Fibroblast of villous mesenchyme (primary cell): ENCODE results near the gene CAMK2N2. TPM values are rescaled to one million over a fixed set of nuclear protein-coding genes. Genes with fewer than 3 reads are reported as not detected.

ENCODE experiments used
- DNase-seq: peaks from one replicate; pipeline ENCODE4 v3.0.0-alpha.2; 2010; ENCODE audit warnings: low read depth
- H3K4me3 ChIP-seq: 2 replicates; pipeline ENCODE4 v1.5.1; 2011; ENCODE audit warnings: low read depth, mild to moderate bottlenecking, low read length
- CTCF ChIP-seq: IDR thresholded peaks from 2 replicates; pipeline ENCODE4 v1.5.1; 2012; ENCODE audit warnings: low read depth, mild to moderate bottlenecking, low read length; ENCODE audit not compliant: insufficient read depth
- total RNA-seq: library from RNA; depleted of rRNA; stranded (reverse); fragments of >200 nt; gene quantifications from 2 replicates; pipeline ENCODE4 v1.2.3, GENCODE V29; 2012

CAMK2N2 gene
- total RNA-seq = under 0.01 TPM in 1 of 2 replicates, not detected in the other

GRCh38 chr3:184261270-184261853 is at the start of gene CAMK2N2:
Gene CAMK2N2, minus strand, starts transcription at chr3:184261553. Its CDS starts 268 bp downstream, at chr3:184261285.
- TF ChIP-seq CTCF = no peak
- peak; percentile 47 for DNase-seq
- peak within 1 kb of the TSS; percentile 50 for H3K4me3 ChIP-seq

DNA sequence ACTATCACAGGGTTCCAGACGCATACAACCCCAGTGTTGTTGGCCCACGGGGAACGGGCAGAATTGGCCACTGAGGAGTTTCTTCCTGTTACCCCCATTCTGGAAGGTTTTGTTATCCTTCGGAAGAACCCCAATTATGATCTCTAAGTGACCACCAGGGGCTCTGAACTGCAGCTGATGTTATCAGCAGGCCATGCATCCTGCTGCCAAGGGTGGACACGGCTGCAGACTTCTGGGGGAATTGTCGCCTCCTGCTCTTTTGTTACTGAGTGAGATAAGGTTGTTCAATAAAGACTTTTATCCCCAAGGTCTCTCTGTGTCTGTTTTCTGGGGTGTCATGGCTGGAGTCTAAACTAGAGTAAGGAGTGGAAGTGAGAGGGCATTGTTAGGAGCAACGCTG is 47.4 kb upstream of the CAMK2N2 start:
- no peak overlapping the region for H3K4me3 ChIP-seq
- no peak for DNase-seq
- TF ChIP-seq CTCF = peak; percentile 8

DNA sequence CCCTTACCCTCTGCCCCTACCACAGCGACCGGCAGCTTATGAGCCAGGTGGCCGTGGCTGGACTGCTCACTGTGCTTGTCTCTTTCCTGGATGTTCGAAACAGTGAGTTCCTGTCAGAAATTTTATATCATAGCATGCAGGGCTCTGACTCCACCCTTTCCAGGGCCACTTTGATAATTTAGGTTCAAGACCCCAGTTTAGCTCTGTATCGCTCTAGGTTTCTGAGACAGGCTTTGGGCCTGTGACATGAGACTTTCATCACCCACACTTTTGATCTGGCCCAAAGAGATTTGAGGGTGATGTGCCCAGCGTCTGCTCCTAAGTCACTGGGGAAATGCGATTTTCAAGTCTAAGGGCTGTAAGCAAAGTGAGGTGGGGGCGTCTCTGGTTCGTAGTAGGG is 46.6 kb upstream of the CAMK2N2 start:
- no peak for TF ChIP-seq CTCF
- H3K4me3 ChIP-seq = no peak overlapping the region
- DNase-seq = no peak

DNA sequence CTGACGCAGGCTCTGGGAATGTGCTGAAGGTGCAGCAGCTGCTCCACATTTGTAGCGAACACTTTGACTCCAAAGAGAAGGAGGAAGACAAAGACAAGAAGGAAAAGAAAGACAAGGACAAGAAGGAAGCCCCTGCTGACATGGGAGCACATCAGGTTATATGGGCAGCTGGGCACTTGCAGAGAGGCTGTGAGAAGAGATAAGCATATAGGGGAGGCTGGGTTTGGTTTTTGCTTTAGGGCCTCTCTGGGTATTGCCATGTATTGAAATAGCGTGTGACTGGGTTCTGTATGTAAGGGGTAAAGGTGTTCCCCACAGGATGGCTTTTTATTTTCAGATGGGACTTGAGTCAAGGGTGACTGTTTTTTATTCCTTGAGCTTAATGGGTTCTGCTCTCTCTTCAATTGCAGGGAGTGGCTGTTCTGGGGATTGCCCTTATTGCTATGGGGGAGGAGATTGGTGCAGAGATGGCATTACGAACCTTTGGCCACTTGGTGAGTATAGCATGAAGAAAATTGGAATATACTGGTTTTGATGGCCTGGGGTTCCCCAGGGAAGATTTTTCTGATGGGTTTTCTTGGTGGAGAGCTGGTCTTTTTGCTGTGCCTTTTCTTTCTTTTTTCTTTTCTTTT is 45.1 kb upstream of the CAMK2N2 start:
- no peak for TF ChIP-seq CTCF
- no peak for DNase-seq
- no peak overlapping the region for H3K4me3 ChIP-seq

- peak; percentile 40 for TF ChIP-seq CTCF
- no peak overlapping the region for H3K4me3 ChIP-seq
- no peak for DNase-seq
Measured at GRCh38 chr3:184305577-184305976, 44.2 kb upstream of the CAMK2N2 start.

DNA sequence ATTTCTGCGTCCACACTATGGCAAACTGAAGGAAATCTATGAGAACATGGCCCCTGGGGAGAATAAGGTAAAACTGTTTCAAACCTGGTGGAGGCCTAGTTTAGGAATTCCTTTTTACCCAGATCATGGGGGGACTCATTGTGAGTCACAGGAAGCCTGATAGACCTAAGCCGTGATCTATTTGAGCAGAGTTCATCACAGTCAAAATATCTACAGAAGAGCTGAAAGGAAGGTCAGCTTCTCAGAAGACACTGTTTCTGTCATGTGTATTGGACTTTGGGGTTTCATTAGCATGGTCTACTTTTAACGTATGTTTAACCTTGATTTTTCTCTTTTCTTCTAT is 39.0 kb upstream of the CAMK2N2 start:
- peak; percentile 11 for DNase-seq
- H3K4me3 ChIP-seq = peak overlapping the region; percentile 75
- no peak for TF ChIP-seq CTCF
